IMR-90 (cell line): ENCODE results near the gene ST3GAL3. TPM values are rescaled to one million over a fixed set of nuclear protein-coding genes. Genes with fewer than 3 reads are reported as not detected.

Experiments used
- ATAC-seq: fragments of 200-7000 bp; cut with Tn5 transposase; 2 replicates; pipeline ENCODE4 v1.9.1; 2020; ENCODE audit warnings: low read depth, mild to moderate bottlenecking, moderate library complexity
- BruUV-seq: library from RNA; stranded (reverse); fragments of 400-500 nt; replicated peaks from 2 replicates; lab custom pipeline; 2021; lab: Mats Ljungman, UMichigan
- CTCF ChIA-PET: fragments of 300-600 bp; formaldehyde crosslinking; extraction: SDS; loops from one replicate; lab custom pipeline; 2021; ENCODE audit warnings: antibody characterized with exemption; lab: Yijun Ruan, JAX
- POLR2A ChIA-PET: fragments of 300-600 bp; sonication (Branson Sonifier 250); formaldehyde crosslinking; loops from one replicate; lab custom pipeline; 2022; ENCODE audit warnings: antibody characterized with exemption; ENCODE audit not compliant: unreplicated experiment; lab: Charles Lee
- DNase-seq: peaks from one replicate; pipeline ENCODE4 v3.0.0; 2013
- H2AFZ ChIP-seq: replicated peaks from 2 replicates; pipeline ENCODE3; 2013; ENCODE audit warnings: low read length, mild to moderate bottlenecking; ENCODE audit not compliant: poor library complexity
- H2AK5ac ChIP-seq: 2 replicates; pipeline ENCODE4 v1.6.1; 2013; ENCODE audit warnings: low read depth, low read length, inconsistent platforms
- H2AK9ac ChIP-seq: replicated peaks from 2 replicates; pipeline ENCODE3; 2013; ENCODE audit warnings: mild to moderate bottlenecking, low read depth, low read length, moderate library complexity; ENCODE audit not compliant: poor library complexity
- H2BK120ac ChIP-seq: 2 replicates; pipeline ENCODE4 v1.6.1; 2013; ENCODE audit warnings: low read depth, low read length, inconsistent platforms
- H2BK15ac ChIP-seq: 3 replicates; pipeline ENCODE4 v1.6.1; 2013; ENCODE audit warnings: low read depth, low read length, inconsistent platforms
- H2BK20ac ChIP-seq: 2 replicates; pipeline ENCODE4 v1.6.1; 2013; ENCODE audit warnings: low read depth, mild to moderate bottlenecking, inconsistent platforms, low read length, moderate library complexity
- H2BK5ac ChIP-seq: 2 replicates; pipeline ENCODE4 v1.6.1; 2013; ENCODE audit warnings: mild to moderate bottlenecking, low read depth, low read length, inconsistent platforms; ENCODE audit not compliant: poor library complexity, severe bottlenecking
- H3K14ac ChIP-seq: replicated peaks from 2 replicates; pipeline ENCODE4 v1.6.1; 2013; ENCODE audit warnings: low read depth, low read length, inconsistent platforms
- H3K18ac ChIP-seq: 2 replicates; pipeline ENCODE4 v1.6.1; 2013; ENCODE audit warnings: low read depth, low read length, control low read depth
- H3K23ac ChIP-seq: 2 replicates; pipeline ENCODE4 v1.6.1; 2013; ENCODE audit warnings: low read depth, low read length, inconsistent platforms
- H3K27ac ChIP-seq: 2 replicates; pipeline ENCODE4 v1.5.1; 2013; ENCODE audit warnings: mild to moderate bottlenecking, control low read depth, low read length; ENCODE audit not compliant: insufficient read depth
- H3K27me3 ChIP-seq: 2 replicates; pipeline ENCODE4 v1.6.1; 2013; ENCODE audit warnings: low read length; ENCODE audit not compliant: control insufficient read depth, insufficient read depth
- H3K36me3 ChIP-seq: 2 replicates; pipeline ENCODE4 v1.6.1; 2013; ENCODE audit warnings: low read length, mixed read lengths; ENCODE audit not compliant: control insufficient read depth, insufficient read depth
- H3K4ac ChIP-seq: 2 replicates; pipeline ENCODE4 v1.6.1; 2013; ENCODE audit warnings: low read depth, low read length, inconsistent platforms
- H3K4me1 ChIP-seq: 2 replicates; pipeline ENCODE4 v1.6.1; 2013; ENCODE audit warnings: low read length, mixed read lengths; ENCODE audit not compliant: control insufficient read depth, insufficient read depth
- H3K4me2 ChIP-seq: 2 replicates; pipeline ENCODE4 v1.6.1; 2013; ENCODE audit warnings: low read depth, mild to moderate bottlenecking, control low read depth, low read length, moderate library complexity
- H3K4me3 ChIP-seq: 2 replicates; pipeline ENCODE4 v1.5.1; 2013; ENCODE audit warnings: low read depth, mild to moderate bottlenecking, control low read depth, low read length, moderate library complexity; ENCODE audit not compliant: insufficient read depth
- H3K56ac ChIP-seq: 2 replicates; pipeline ENCODE4 v1.6.1; 2013; ENCODE audit warnings: low read length, inconsistent platforms; ENCODE audit not compliant: insufficient read depth; ENCODE audit errors: extremely low read depth
- H3K79me1 ChIP-seq, 2 experiments: 2 replicates each; pipeline ENCODE4 v1.6.1; 2013; ENCODE audit warnings: low read length in 2 of 2, inconsistent platforms in 1 of 2, low read depth in 1 of 2
- H3K9ac ChIP-seq: 2 replicates; pipeline ENCODE4 v1.6.1; 2013; ENCODE audit warnings: low read depth, low read length, control low read depth
- H3K9me1 ChIP-seq: 2 replicates; pipeline ENCODE4 v1.6.1; 2013; ENCODE audit warnings: low read length, inconsistent platforms; ENCODE audit not compliant: insufficient read depth
- H3K9me3 ChIP-seq: 2 replicates; pipeline ENCODE4 v1.6.1; 2013; ENCODE audit warnings: low read length; ENCODE audit not compliant: control insufficient read depth, insufficient read depth
- H4K20me1 ChIP-seq: 2 replicates; pipeline ENCODE4 v1.6.1; 2013; ENCODE audit warnings: low read length, inconsistent platforms; ENCODE audit not compliant: insufficient read depth
- H4K5ac ChIP-seq: 2 replicates; pipeline ENCODE4 v1.6.1; 2013; ENCODE audit warnings: mild to moderate bottlenecking, low read depth, low read length, control low read depth
- H4K8ac ChIP-seq, 2 experiments: 2 replicates each; pipeline ENCODE4 v1.6.1; 2013; ENCODE audit warnings: low read depth in 2 of 2, low read length in 2 of 2, control low read depth in 1 of 2, inconsistent platforms in 1 of 2
- H4K91ac ChIP-seq: 2 replicates; pipeline ENCODE4 v1.6.1; 2013; ENCODE audit warnings: low read depth, low read length, inconsistent platforms; ENCODE audit not compliant: insufficient read depth
- BHLHE40 ChIP-seq: fragments of 150-350 bp; IDR thresholded peaks from 2 replicates; pipeline ENCODE4 v1.6.1; 2016; ENCODE audit warnings: mild to moderate bottlenecking, low read depth, low read length
- CEBPB ChIP-seq: IDR thresholded peaks from 2 replicates; pipeline ENCODE4 v1.6.1; 2012; ENCODE audit warnings: low read depth, low read length, improper control_type of control experiment
- CHD1 ChIP-seq: IDR thresholded peaks from 2 replicates; pipeline ENCODE4 v1.6.1; 2012; ENCODE audit warnings: low read depth, low read length, improper control_type of control experiment
- FOS ChIP-seq: fragments of 150-350 bp; IDR thresholded peaks from 2 replicates; pipeline ENCODE4 v1.6.1; 2016; ENCODE audit warnings: low read depth, low read length
- MAFK ChIP-seq: IDR thresholded peaks from 2 replicates; pipeline ENCODE4 v1.6.1; 2012; ENCODE audit warnings: low read depth, low read length, improper control_type of control experiment
- MAZ ChIP-seq: IDR thresholded peaks from 2 replicates; pipeline ENCODE4 v1.6.1; 2012; ENCODE audit warnings: low read depth, mild to moderate bottlenecking, low read length, improper control_type of control experiment, moderate library complexity, borderline replicate concordance
- MXI1 ChIP-seq: IDR thresholded peaks from 2 replicates; pipeline ENCODE4 v1.6.1; 2012; ENCODE audit warnings: low read depth, mild to moderate bottlenecking, low read length, moderate library complexity, borderline replicate concordance
- NFE2L2 ChIP-seq: fragments of 150-350 bp; IDR thresholded peaks from 2 replicates; pipeline ENCODE4 v1.6.1; 2016; ENCODE audit warnings: low read depth, mild to moderate bottlenecking, low read length
- POLR2A ChIP-seq: IDR thresholded peaks from 2 replicates; pipeline ENCODE4 v1.6.1; 2012; ENCODE audit warnings: mild to moderate bottlenecking, low read depth, low read length
- RAD21 ChIP-seq: IDR thresholded peaks from 2 replicates; pipeline ENCODE4 v1.6.1; 2012; ENCODE audit warnings: low read length, improper control_type of control experiment
- RCOR1 ChIP-seq: IDR thresholded peaks from 2 replicates; pipeline ENCODE4 v1.6.1; 2012; ENCODE audit warnings: mild to moderate bottlenecking, low read length, improper control_type of control experiment; ENCODE audit not compliant: insufficient replicate concordance
- RFX5 ChIP-seq: IDR thresholded peaks from 2 replicates; pipeline ENCODE4 v1.8.0; 2012; ENCODE audit warnings: low read depth, mild to moderate bottlenecking, low read length, moderate library complexity
- SMC3 ChIP-seq: fragments of 150-350 bp; IDR thresholded peaks from 2 replicates; pipeline ENCODE4 v1.6.1; 2016; ENCODE audit warnings: low read depth, mild to moderate bottlenecking, antibody characterized with exemption, low read length, moderate library complexity
- WGBS, 2 experiments: methylation state at CpG; one replicate each; pipeline versions ENCODE4 v1.1.5 to v1.1.7; 2013; ENCODE audit warnings: missing lambda C conversion rate in 2 of 2; ENCODE audit not compliant: insufficient read length in 1 of 2; ENCODE audit errors: extremely low coverage in 2 of 2; 5-methylcytosine and 5-hydroxymethylcytosine counted together
- dilution Hi-C: fragments of 300-500 bp; cut with HindIII; formaldehyde crosslinking; loops from one replicate; pipeline ENCODE4 v1.14.3; 2018; ENCODE audit warnings: low sequenced_read_pairs; ENCODE audit not compliant: unreplicated experiment
- in situ Hi-C: fragments of 300-500 bp; cut with MboI; formaldehyde crosslinking; loops from 3 replicates; pipeline ENCODE4 v1.14.3; 2019; ENCODE audit warnings: low sequenced_read_pairs, inconsistent platforms, mixed read lengths
- intact Hi-C: fragments of 100-400 bp; cut with micrococcal nuclease; formaldehyde crosslinking; loops from 2 replicates; pipeline ENCODE4 v1.10.0; 2022
- polyA plus RNA-seq, 3 experiments: library from polyadenylated mRNA; depleted of rRNA; stranded (reverse); fragments of >200 nt; gene quantifications; 2 replicates each; pipeline ENCODE4 v1.2.3, GENCODE V29; 2012; ENCODE audit warnings: low replicate concordance in 1 of 3
- total RNA-seq: library from RNA; depleted of rRNA; stranded (reverse); fragments of >200 nt; gene quantifications from 2 replicates; pipeline ENCODE4 v1.2.3, GENCODE V29; 2012
- TF ChIP-seq, protein P1 (sequence below): conservative IDR thresholded peaks from 2 replicates; pipeline ENCODE4 v1.5.1; 2012; ENCODE audit warnings: mild to moderate bottlenecking, low read depth, low read length, improper control_type of control experiment
- TF ChIP-seq, protein P2 (sequence below): fragments of 150-350 bp; IDR thresholded peaks from 2 replicates; pipeline ENCODE4 v1.6.1; 2017; ENCODE audit warnings: mild to moderate bottlenecking, antibody characterized with exemption, low read length, low read depth
- TF ChIP-seq, protein P3 (sequence below): fragments of 150-350 bp; IDR thresholded peaks from 2 replicates; pipeline ENCODE4 v1.6.1; 2016; ENCODE audit warnings: low read depth, mild to moderate bottlenecking, low read length, moderate library complexity, borderline replicate concordance

Gene ST3GAL3
- total and polyA plus RNA-seq, 2 of the 4 experiments (the other 2 are of a cell fraction): 12.0 to 14.8 TPM

DNA sequence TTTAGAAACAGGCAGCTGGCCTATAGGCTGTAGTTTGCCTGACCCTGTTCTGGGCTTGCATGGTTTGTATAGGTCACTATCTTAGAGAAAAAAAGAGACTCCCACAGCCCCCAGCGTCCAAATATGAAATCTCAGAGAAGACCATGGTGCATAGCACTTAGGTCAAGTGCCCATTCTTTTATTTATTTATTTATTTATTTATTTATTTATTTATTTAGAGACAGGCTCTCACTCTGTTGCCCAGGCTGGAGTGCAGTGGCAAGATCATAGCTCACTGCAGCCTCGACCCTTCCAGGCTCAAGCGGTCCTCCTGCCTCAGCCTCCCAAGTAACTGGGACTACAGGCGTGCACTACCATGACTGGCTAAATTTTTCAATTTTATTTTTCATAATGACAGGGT is 175.4 kb downstream of the ST3GAL3 start:
- Histone ChIP-seq H2BK20ac (no peak overlapping the region), H2AFZ (no peak overlapping the region), H2BK5ac (no peak overlapping the region), H3K9me3 (no peaks in the 10 kb centered on the region), H3K9ac (no peak overlapping the region), H3K4ac (no peak overlapping the region), H2BK15ac (no peak overlapping the region), H3K4me1 (peaks cover 8% of the 10 kb centered on the region), H3K79me1 (peaks cover 0 to 9% of the 10 kb centered on the region in 2 experiments; a peak in 2 of 4 replicates), H3K56ac (no peak overlapping the region), H3K4me3 (no peak overlapping the region), H3K23ac (no peak overlapping the region), H3K36me3 (peaks cover 3% of the 10 kb centered on the region), H4K91ac (no peak overlapping the region), H4K8ac (no peak overlapping the region), H3K4me2 (no peak overlapping the region), H3K27me3 (no peaks in the 10 kb centered on the region), H2BK120ac (no peak overlapping the region), H4K20me1 (peaks cover 5% of the 10 kb centered on the region; the same call in 1 of the 2 replicates), H3K14ac (no peak overlapping the region), H3K27ac (no peak overlapping the region), H3K9me1 (peaks cover 16% of the 10 kb centered on the region), H2AK5ac (no peak overlapping the region), H4K5ac (no peak overlapping the region), H3K18ac (no peak overlapping the region), H2AK9ac (no peak overlapping the region)
- ATAC-seq: no peak
- in situ Hi-C loops: no loop called here
- CTCF ChIA-PET: no interaction called here
- dilution Hi-C loops: no loop called here
- intact Hi-C loops: no loop called here
- BruUV-seq: no TSS peak
- TF ChIP-seq NFE2L2 (no peak), RAD21 (no peak), BHLHE40 (no peak), SMC3 (no peak), RFX5 (no peak), MAZ (no peak), POLR2A (no peak), MAFK (no peak), MXI1 (no peak), RCOR1 (no peak), CEBPB (no peak), FOS (no peak), CHD1 (no peak)
- TF ChIP-seq, protein P1, sequence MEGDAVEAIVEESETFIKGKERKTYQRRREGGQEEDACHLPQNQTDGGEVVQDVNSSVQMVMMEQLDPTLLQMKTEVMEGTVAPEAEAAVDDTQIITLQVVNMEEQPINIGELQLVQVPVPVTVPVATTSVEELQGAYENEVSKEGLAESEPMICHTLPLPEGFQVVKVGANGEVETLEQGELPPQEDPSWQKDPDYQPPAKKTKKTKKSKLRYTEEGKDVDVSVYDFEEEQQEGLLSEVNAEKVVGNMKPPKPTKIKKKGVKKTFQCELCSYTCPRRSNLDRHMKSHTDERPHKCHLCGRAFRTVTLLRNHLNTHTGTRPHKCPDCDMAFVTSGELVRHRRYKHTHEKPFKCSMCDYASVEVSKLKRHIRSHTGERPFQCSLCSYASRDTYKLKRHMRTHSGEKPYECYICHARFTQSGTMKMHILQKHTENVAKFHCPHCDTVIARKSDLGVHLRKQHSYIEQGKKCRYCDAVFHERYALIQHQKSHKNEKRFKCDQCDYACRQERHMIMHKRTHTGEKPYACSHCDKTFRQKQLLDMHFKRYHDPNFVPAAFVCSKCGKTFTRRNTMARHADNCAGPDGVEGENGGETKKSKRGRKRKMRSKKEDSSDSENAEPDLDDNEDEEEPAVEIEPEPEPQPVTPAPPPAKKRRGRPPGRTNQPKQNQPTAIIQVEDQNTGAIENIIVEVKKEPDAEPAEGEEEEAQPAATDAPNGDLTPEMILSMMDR: no peak
- TF ChIP-seq, protein P2, sequence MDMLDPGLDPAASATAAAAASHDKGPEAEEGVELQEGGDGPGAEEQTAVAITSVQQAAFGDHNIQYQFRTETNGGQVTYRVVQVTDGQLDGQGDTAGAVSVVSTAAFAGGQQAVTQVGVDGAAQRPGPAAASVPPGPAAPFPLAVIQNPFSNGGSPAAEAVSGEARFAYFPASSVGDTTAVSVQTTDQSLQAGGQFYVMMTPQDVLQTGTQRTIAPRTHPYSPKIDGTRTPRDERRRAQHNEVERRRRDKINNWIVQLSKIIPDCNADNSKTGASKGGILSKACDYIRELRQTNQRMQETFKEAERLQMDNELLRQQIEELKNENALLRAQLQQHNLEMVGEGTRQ: no peak
- TF ChIP-seq, protein P3, sequence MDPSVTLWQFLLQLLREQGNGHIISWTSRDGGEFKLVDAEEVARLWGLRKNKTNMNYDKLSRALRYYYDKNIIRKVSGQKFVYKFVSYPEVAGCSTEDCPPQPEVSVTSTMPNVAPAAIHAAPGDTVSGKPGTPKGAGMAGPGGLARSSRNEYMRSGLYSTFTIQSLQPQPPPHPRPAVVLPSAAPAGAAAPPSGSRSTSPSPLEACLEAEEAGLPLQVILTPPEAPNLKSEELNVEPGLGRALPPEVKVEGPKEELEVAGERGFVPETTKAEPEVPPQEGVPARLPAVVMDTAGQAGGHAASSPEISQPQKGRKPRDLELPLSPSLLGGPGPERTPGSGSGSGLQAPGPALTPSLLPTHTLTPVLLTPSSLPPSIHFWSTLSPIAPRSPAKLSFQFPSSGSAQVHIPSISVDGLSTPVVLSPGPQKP: no peak
- no peak for DNase-seq
- no CpG with 5 or more reads among the region's 4 CpGs for WGBS, 2 experiments
- POLR2A ChIA-PET: interaction anchor here (0.6 kb wide), 1 partner anchor 92 kb away, joined by 4 read pairs; no protein-coding TSS in a partner anchor
